Activated CD4-positive, alpha-beta T cell treated with anti-CD3 and anti-CD28 coated beads, Interleukin-2, Interleukin-6, amounts not matched to agents 100 ng/mL and 50 ng/mL, durations not matched to agents 16 hours and 8 hours (primary cell): ENCODE data around the gene TUBA4A.
A peak's percentile ranks its signal among the peaks of the same experiment; 100 is the strongest.

Experiments
- DNase-seq: peaks from one replicate; pipeline ENCODE4 v3.0.0-alpha.2; 2020

TUBA4A gene

DNA sequence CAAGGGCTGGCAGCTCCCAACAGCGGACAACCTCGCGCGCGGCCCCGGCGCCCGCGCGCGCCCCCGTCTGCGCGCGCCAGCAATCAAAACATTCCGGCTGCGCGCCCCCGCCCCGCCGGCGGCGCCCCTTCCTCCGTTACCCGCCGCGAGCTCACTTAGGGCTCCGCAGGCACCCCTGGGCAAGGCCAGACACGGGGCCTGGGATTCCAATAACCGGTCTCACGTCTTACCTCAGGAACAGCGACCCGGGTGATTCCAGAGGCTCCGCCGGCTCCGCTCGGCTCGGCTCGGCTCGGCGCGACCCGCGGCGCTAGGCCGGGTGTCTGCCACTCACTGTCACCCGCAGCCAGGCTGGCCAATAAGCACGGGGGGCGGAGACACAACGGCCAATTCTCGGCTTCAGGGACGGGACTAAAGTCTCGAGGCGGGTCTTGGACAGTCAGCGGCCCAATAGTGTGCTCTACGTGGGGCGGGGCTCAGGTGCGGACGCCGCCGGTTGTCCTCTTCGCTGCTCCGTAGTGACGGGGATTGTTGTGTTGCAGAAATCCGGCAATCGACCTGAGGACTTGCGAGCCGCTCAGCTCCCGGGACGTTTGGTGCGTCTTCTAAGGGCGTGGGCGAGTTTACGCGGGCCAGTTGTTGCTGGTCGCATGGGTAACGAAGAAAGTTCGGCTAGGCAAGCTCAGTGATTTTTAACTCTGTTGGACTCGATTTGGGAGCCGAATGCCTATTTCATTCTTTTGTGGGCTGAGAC, 24.2 kb downstream of the TUBA4A start, which contains the start of the genes ANKZF1 and ATG9A:
Gene ANKZF1, plus strand, starts transcription at position 502 of the 754 bp plus-strand sequence. CDS start 452 bp downstream, outside the sequence.
Gene ATG9A, minus strand, starts transcription at position 332 of the 754 bp plus-strand sequence. CDS start 1,612 bp downstream, outside the sequence.
- DNase-seq, result peak; percentile 99

GRCh38 chr2:219228911-219229304, 24.8 kb downstream of the TUBA4A start:
- DNase-seq, result no peak

DNA sequence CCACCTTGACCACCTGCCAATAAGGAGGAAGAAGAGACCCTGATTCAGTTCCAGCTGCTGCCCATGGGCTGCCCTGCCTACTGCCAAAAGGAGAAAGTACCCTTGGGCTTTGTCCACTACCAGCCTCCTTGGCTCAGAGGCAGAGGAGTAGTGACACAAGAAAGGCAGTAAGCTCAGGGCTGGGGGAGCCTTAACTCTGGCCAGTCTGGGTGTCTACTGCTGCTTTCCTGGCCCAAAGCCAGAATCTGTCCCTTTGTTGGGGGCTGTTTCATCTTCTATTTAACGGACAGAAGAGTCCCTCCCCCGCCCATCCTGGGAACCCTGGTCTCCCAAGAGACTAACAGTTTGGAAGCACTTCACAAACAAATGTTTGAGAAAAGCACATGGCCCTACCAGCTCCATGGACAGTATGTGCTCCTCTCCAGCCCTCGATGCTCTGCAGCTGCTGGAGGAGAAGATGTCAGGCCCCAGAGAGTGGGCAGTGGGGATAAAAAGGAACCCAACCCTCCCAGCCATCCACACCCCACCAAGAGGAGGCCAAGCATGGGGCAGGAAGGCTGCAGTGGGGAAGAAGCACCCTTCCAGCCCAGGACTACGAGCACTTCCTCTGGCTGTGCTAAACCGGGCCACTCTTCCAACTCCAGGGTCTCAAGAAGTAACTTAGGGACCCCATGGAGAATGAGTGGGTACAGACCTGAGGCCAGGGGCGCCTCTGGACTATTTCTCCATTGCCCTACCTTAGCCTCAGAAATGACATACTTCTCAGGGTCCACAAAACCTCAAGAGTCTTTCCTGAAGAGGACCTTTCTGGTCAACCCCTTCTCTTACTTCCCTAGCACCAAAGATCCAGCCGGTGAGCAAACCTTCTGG, 25.4 kb downstream of the TUBA4A start:
- DNase-seq, result no peak

GRCh38 chr2:219225350-219225749, 28.4 kb downstream of the TUBA4A start:
- DNase-seq, result no peak

- no peak for DNase-seq
These were observed 29.7 kb downstream of the TUBA4A start for GRCh38 chr2:219223831-219224610.

GRCh38 chr2:219221957-219222518, 31.7 kb downstream of the TUBA4A start:
- no peak for DNase-seq

DNA sequence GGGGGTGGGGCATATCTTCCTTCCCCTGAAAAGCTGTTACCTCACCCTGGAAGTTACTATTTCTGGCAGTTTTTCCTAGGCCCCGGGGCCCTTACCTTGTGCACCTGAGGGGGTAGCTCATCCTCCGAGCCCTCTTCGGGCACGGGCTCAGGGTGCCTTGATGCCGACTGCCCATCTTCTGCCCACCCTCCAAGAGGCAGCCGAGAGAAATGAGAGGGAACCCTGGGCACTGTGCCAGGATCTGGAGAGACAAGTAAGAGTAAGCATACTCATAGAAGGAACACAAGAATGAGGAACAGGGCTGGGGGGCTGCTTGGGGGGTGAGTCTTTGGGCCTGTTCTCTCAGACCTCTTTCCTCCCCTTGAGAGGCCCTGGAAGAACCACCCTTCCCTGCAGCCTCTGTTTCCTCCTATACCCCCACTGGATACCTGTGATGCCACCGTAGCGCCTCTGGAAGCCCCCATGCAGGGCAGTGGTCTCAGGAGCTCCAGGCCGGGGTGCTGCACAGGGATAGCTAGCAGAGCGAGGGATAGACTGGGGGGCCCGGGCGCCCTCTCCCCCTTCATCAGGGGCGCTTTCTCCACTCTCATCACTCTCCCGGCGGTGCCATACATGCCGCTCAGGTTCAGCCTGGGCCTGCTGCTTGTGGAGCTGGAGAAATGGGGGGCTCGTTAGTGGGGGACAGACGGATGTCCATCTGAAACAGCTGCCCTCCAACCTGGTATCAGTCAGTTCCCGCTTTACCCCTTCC, 32.9 kb downstream of the TUBA4A start:
- no peak for DNase-seq

DNA sequence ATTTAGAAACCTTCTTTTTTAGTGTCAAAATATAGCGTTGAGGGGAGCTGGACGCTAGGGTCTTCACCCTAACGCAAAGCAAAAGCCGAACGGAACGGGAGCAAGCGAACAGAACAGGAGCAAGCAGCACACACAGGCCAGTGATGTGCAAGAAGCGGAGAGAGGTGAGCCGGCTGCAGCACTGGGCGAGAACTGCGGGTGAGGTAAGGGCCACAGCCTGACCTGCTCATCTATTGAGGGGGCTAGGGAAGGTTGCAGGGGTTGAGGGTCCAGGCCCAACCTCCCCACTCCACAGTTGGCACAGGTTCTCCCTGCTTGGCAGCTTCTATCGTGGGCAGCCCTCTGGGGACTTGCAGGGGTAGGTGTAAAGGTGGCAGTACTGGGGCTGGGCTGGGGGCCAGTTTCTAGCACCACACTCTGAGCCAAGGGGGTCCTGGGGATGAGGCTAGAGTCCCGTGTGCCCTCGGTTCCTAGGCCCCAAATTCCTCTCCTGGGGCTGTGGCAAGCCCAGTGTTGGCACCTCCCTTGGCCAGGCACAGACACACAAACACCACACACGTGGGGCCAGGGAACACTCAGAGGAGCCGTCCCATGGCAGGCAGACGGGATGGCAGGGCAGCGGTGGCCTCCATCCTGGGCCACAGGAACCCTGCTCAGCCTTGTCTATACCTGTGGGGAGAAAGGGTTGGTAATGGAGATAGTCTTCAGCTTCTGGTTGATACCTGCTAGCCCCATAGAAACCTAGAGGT, 33.8 kb downstream of the TUBA4A start:
- DNase-seq, result no peak

GRCh38 chr2:219218732-219219701, 34.7 kb downstream of the TUBA4A start, which contains the start of gene ABCB6:
Gene ABCB6 (minus strand): TSS chr2:219218958. CDS start chr2:219218673, 285 bp downstream.
- peak; percentile 93 for DNase-seq

GRCh38 chr2:219218217-219218731, 35.4 kb downstream of the TUBA4A start:
- no peak for DNase-seq

- no peak for DNase-seq
These were observed 37.2 kb downstream of the TUBA4A start for GRCh38 chr2:219216535-219216915.

- DNase-seq, result no peak
These were observed 37.7 kb downstream of the TUBA4A start for GRCh38 chr2:219215871-219216534.

DNA sequence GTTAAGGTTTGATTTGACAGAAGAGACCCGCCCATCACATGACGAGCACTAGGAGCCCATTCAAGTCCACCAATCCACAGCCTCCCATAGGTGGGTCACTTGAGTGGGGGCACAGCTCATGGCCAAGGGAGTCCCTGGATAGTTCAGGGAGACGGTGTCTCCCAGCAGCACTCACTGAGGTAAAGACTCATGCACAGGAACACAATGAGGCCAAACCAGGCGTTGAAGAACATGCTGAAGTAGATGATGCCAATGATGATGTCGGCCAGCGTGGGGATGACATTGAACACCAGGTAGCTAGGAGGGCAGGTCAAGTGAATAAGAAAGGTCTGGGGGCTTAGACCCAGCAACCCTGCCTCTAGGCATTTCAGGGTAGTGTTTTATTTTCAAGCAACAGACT, 38.9 kb downstream of the TUBA4A start:
- no peak for DNase-seq

DNA sequence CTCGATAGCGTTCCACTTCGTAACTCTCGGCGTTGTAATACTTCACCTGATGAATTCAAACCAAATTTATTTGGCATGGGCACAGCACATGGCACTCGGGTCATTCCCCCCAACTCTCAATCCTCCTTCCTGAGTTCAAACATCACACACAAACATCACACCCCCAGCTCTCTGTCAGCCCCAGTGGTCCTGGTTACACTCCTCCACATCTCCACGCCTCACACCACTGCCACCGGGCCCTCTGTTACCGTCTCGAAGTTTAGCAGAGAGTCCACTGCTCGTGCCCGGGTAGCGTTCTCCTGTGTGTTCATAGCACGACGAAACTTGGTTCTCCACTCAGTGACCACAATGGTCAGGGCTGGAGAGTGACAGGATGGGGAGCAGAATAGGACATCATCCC, 39.6 kb downstream of the TUBA4A start:
- DNase-seq, result no peak

DNA sequence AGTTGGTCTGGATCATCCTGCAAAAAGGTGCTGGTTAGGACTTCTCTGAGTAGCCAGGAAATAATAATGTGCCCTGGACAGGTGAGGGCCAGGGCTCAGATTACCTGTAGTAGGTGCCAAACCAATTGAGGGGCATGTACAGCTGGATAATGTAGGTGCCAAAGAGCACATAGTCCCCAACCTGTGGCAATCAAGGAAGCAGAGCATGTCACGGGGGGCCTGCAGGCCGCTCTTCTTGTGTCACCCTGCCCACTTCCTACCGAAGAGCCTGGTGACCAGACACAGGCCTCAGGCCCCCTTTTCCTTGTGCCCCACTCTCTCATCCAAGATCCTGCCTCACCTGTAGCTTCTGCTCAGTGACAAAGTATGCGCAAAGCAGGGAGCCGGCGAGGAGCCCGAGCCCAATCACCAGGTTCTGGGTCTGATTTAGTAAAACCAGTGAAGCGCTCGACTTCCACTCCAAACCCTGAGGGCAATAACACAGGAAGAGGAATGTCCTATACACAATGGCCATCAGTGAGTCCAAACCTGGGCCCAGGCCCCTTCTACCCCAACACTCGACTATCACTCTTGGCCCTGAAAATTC, 40.1 kb downstream of the TUBA4A start:
- DNase-seq, result no peak

GRCh38 chr2:219213026-219213415, 40.7 kb downstream of the TUBA4A start:
- DNase-seq, result no peak

DNA sequence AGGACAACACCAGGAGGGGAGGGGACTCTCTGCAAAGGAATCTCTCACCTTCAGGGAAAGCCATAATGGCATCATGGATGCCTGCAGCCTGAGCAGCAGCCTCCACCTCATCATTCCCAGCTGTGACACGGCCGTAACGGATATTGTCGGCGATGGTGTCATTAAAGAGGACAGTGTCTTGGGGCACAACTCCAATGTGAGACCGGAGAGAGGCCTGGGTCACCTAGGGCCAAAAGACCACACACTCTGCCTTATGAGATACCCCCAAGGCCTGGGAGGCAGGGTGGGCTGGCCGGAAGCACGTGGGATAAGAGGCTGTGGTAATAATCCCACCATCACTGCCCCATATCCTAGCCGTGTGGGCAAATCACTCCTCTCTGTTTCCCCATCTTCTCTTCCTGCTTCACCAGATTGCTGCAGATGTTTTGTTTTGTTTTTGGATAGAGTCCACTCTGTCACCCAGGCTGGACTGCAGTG, 42.8 kb downstream of the TUBA4A start:
- no peak for DNase-seq

- DNase-seq, result no peak
These were observed 43.4 kb downstream of the TUBA4A start for GRCh38 chr2:219210196-219210885.
